Astrocyte (in vitro differentiated cells and primary cell): ENCODE measurements around the gene PPP2R5E.

Experiments
- CTCF ChIP-seq: IDR thresholded peaks from 2 replicates; pipeline ENCODE4 v1.5.1; 2011; ENCODE audit warnings: low read depth, mild to moderate bottlenecking, inconsistent platforms, low read length, moderate library complexity; ENCODE audit not compliant: insufficient read depth
- EZH2 ChIP-seq: IDR thresholded peaks from 2 replicates; pipeline ENCODE4 v1.6.1; 2012; ENCODE audit warnings: mild to moderate bottlenecking, low read length, inconsistent platforms; ENCODE audit not compliant: insufficient read depth

DNA sequence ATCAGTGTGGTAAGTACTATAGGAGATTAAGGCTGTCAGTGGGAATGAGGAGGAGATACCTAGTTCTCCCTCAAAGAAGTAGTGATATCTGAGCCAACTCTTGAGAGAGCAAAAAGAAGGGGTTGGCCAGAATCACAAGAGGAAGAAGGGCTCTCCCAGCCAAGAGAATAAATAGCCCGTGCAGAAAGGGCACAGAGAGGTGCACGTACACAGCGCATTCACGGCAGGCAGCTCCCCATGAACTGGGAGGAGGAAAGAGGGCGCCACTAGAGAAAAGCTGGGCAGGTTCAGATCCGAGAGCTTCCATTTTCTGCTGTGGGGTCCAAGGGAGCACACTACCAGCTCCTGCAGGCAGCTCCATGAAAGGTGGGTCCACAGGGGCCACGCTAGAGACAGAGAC is 59.9 kb downstream of the PPP2R5E start:
- TF ChIP-seq CTCF (no peak), EZH2 (no peak)
